Mucosa of stomach (tissue), 1 donor: ENCODE results near the gene TRIM62.
A peak's percentile ranks its signal among the peaks of the same experiment; 100 is the strongest.

ENCODE experiments used
- H3K27me3 ChIP-seq: one replicate; pipeline ENCODE4 v1.7.0; 2013; ENCODE audit warnings: mild to moderate bottlenecking, low read length; ENCODE audit not compliant: control insufficient read depth, insufficient read depth
- H3K36me3 ChIP-seq: one replicate; pipeline ENCODE4 v1.7.0; 2013; ENCODE audit warnings: low read length; ENCODE audit not compliant: control insufficient read depth, insufficient read depth
- H3K4me1 ChIP-seq: one replicate; pipeline ENCODE4 v1.7.0; 2013; ENCODE audit warnings: mild to moderate bottlenecking, low read length; ENCODE audit not compliant: control insufficient read depth, insufficient read depth
- H3K4me3 ChIP-seq: one replicate; pipeline ENCODE4 v1.7.0; 2013; ENCODE audit warnings: low read length
- H3K9ac ChIP-seq: one replicate; pipeline ENCODE4 v1.7.0; 2013; ENCODE audit warnings: mild to moderate bottlenecking, low read length, moderate library complexity
- H3K9me3 ChIP-seq: one replicate; pipeline ENCODE4 v1.7.0; 2013; ENCODE audit warnings: mild to moderate bottlenecking, low read length, moderate library complexity; ENCODE audit not compliant: control insufficient read depth
- donor health status: Pancreatic carcinoma.

Gene TRIM62

GRCh38 chr1:33181921-33182341 lies at the start of gene TRIM62:
Gene TRIM62, minus strand, starts transcription at chr1:33182043. Its CDS starts 611 bp downstream, at chr1:33181432.
- Histone ChIP-seq H3K4me1 (peaks cover 7% of the 10 kb centered on the region), H3K9me3 (no peaks in the 10 kb centered on the region), H3K27me3 (peaks cover 6% of the 10 kb centered on the region), H3K9ac (peak within 1 kb of the TSS; percentile 58), H3K4me3 (peak within 1 kb of the TSS; percentile 38), H3K36me3 (no peaks in the 10 kb centered on the region)

GRCh38 chr1:33231166-33231565 lies 49.3 kb upstream of the TRIM62 start:
- no peak overlapping the region for H3K4me3 ChIP-seq
- no peaks in the 10 kb centered on the region for H3K9me3 ChIP-seq
- no peaks in the 10 kb centered on the region for H3K36me3 ChIP-seq
- H3K27me3 ChIP-seq: no peaks in the 10 kb centered on the region
- no peaks in the 10 kb centered on the region for H3K4me1 ChIP-seq
- H3K9ac ChIP-seq: no peak overlapping the region

- H3K9me3 ChIP-seq: no peaks in the 10 kb centered on the region
- H3K4me1 ChIP-seq: no peaks in the 10 kb centered on the region
- H3K4me3 ChIP-seq: no peak overlapping the region
- no peak overlapping the region for H3K9ac ChIP-seq
- H3K36me3 ChIP-seq: no peaks in the 10 kb centered on the region
- H3K27me3 ChIP-seq: no peaks in the 10 kb centered on the region
These were observed 47.2 kb upstream of the TRIM62 start for GRCh38 chr1:33228935-33229487.

- no peak overlapping the region for H3K9ac ChIP-seq
- no peak overlapping the region for H3K4me3 ChIP-seq
- no peaks in the 10 kb centered on the region for H3K27me3 ChIP-seq
- peaks cover 15% of the 10 kb centered on the region for H3K4me1 ChIP-seq
- no peaks in the 10 kb centered on the region for H3K9me3 ChIP-seq
- H3K36me3 ChIP-seq: no peaks in the 10 kb centered on the region
These were observed 43.7 kb upstream of the TRIM62 start for GRCh38 chr1:33225586-33225985.

GRCh38 chr1:33224166-33224707 lies 42.4 kb upstream of the TRIM62 start:
- no peaks in the 10 kb centered on the region for H3K36me3 ChIP-seq
- no peak overlapping the region for H3K4me3 ChIP-seq

GRCh38 chr1:33222381-33222780 lies 40.5 kb upstream of the TRIM62 start:
- H3K4me3 ChIP-seq: no peak overlapping the region
- H3K9ac ChIP-seq: no peak overlapping the region
- no peaks in the 10 kb centered on the region for H3K36me3 ChIP-seq
- no peaks in the 10 kb centered on the region for H3K9me3 ChIP-seq
- H3K4me1 ChIP-seq: peaks cover 20% of the 10 kb centered on the region
- H3K27me3 ChIP-seq: no peaks in the 10 kb centered on the region

More at GRCh38 chr1:33224166-33224707, 42.4 kb upstream of the TRIM62 start:
- Histone ChIP-seq H3K9me3 (no peaks in the 10 kb centered on the region), H3K4me1 (peaks cover 20% of the 10 kb centered on the region), H3K27me3 (no peaks in the 10 kb centered on the region), H3K9ac (no peak overlapping the region)

- Histone ChIP-seq H3K36me3 (no peaks in the 10 kb centered on the region), H3K4me3 (no peak overlapping the region), H3K27me3 (no peaks in the 10 kb centered on the region), H3K4me1 (peaks cover 20% of the 10 kb centered on the region), H3K9me3 (no peaks in the 10 kb centered on the region), H3K9ac (no peak overlapping the region)
These were observed 39.5 kb upstream of the TRIM62 start for GRCh38 chr1:33221385-33221758.

- H3K4me1 ChIP-seq: peaks cover 20% of the 10 kb centered on the region
- H3K9me3 ChIP-seq: no peaks in the 10 kb centered on the region
These were observed 39.0 kb upstream of the TRIM62 start for GRCh38 chr1:33220676-33221384.

GRCh38 chr1:33219886-33220661 lies 38.2 kb upstream of the TRIM62 start:
- no peaks in the 10 kb centered on the region for H3K9me3 ChIP-seq
- H3K36me3 ChIP-seq: no peaks in the 10 kb centered on the region

More at GRCh38 chr1:33220676-33221384, 39.0 kb upstream of the TRIM62 start:
- no peaks in the 10 kb centered on the region for H3K36me3 ChIP-seq
- no peak overlapping the region for H3K9ac ChIP-seq
- no peak overlapping the region for H3K4me3 ChIP-seq
- H3K27me3 ChIP-seq: no peaks in the 10 kb centered on the region

GRCh38 chr1:33211972-33212371 lies 30.1 kb upstream of the TRIM62 start:
- Histone ChIP-seq H3K4me1 (no peaks in the 10 kb centered on the region), H3K27me3 (no peaks in the 10 kb centered on the region), H3K36me3 (no peaks in the 10 kb centered on the region), H3K4me3 (no peak overlapping the region), H3K9ac (no peak overlapping the region), H3K9me3 (no peaks in the 10 kb centered on the region)

More at GRCh38 chr1:33219886-33220661, 38.2 kb upstream of the TRIM62 start:
- no peak overlapping the region for H3K4me3 ChIP-seq
- H3K27me3 ChIP-seq: no peaks in the 10 kb centered on the region
- no peak overlapping the region for H3K9ac ChIP-seq
- peaks cover 20% of the 10 kb centered on the region for H3K4me1 ChIP-seq

- Histone ChIP-seq H3K27me3 (no peaks in the 10 kb centered on the region), H3K4me3 (no peak overlapping the region), H3K9ac (no peak overlapping the region), H3K9me3 (no peaks in the 10 kb centered on the region), H3K4me1 (no peaks in the 10 kb centered on the region), H3K36me3 (no peaks in the 10 kb centered on the region)
These were observed 24.5 kb upstream of the TRIM62 start for GRCh38 chr1:33206340-33206739.

GRCh38 chr1:33195556-33195955 lies 13.7 kb upstream of the TRIM62 start:
- Histone ChIP-seq H3K9me3 (no peaks in the 10 kb centered on the region), H3K27me3 (peaks cover 6% of the 10 kb centered on the region), H3K4me1 (no peaks in the 10 kb centered on the region), H3K9ac (no peak overlapping the region), H3K36me3 (no peaks in the 10 kb centered on the region), H3K4me3 (no peak overlapping the region)
